Naive thymus-derived CD4-positive, alpha-beta T cell (primary cell): ENCODE measurements around the gene CC2D2A. TPM values are rescaled to one million over a fixed set of nuclear protein-coding genes. Genes with fewer than 3 reads are reported as not detected.
A peak's percentile ranks its signal among the peaks of the same experiment; 100 is the strongest.

ENCODE experiments used
- ATAC-seq: fragments of 150-1000 bp; cut with Tn5 transposase; 2 replicates; pipeline ENCODE4 v1.10.0; 2021; ENCODE audit warnings: mild to moderate bottlenecking, moderate library complexity
- CTCF ChIA-PET: fragments of 350-600 bp; sonication (Branson Sonifier 250); formaldehyde crosslinking; loops from one replicate; lab custom pipeline; 2021; ENCODE audit warnings: antibody characterized with exemption; lab: Charles Lee
- POLR2A ChIA-PET: fragments of 350-600 bp; sonication (Branson Sonifier 250); formaldehyde crosslinking; loops from one replicate; lab custom pipeline; 2021; ENCODE audit warnings: antibody characterized with exemption, inconsistent platforms; lab: Charles Lee
- DNase-seq, 9 donors: peaks; one replicate each; pipeline versions ENCODE4 v3.0.0 to v3.0.0-alpha.2; 2020 to 2022; ENCODE audit warnings: mixed read lengths in 1 of 9
- H3K27ac ChIP-seq: one replicate; pipeline ENCODE4 v1.7.0; 2013; ENCODE audit warnings: mild to moderate bottlenecking, low read depth, low read length, moderate library complexity
- H3K27me3 ChIP-seq, 2 donors: one replicate each; pipeline ENCODE4 v1.7.0; 2013; ENCODE audit warnings: low read length in 2 of 2, mild to moderate bottlenecking in 2 of 2, moderate library complexity in 2 of 2; ENCODE audit not compliant: control insufficient read depth in 2 of 2, insufficient read depth in 2 of 2
- H3K36me3 ChIP-seq, 3 experiments: 1 replicate in 2 of 3; 2 replicates in 1 of 3; pipeline ENCODE4 v1.7.0; 2013; ENCODE audit warnings: low read length in 3 of 3, mild to moderate bottlenecking in 3 of 3, moderate library complexity in 1 of 3; ENCODE audit not compliant: insufficient read depth in 3 of 3, control insufficient read depth in 2 of 3
- H3K4me1 ChIP-seq, 2 donors: one replicate each; pipeline ENCODE4 v1.7.0; 2013; ENCODE audit warnings: low read length in 2 of 2, mild to moderate bottlenecking in 2 of 2, moderate library complexity in 1 of 2; ENCODE audit not compliant: control insufficient read depth in 2 of 2, insufficient read depth in 2 of 2
- H3K4me3 ChIP-seq: 2 replicates; pipeline ENCODE4 v1.7.0; 2013; ENCODE audit warnings: mild to moderate bottlenecking, low read length
- H3K9me3 ChIP-seq, 3 experiments: 1 replicate in 2 of 3; 2 replicates in 1 of 3; pipeline ENCODE4 v1.7.0; 2013; ENCODE audit warnings: low read length in 3 of 3; ENCODE audit not compliant: control insufficient read depth in 2 of 3
- H3K27ac Mint-ChIP-seq, 9 donors: one replicate each; pipeline ENCODE4 v1.8.0; 2020 to 2022; ENCODE audit warnings: mixed read lengths in 9 of 9, mild to moderate bottlenecking in 8 of 9, moderate library complexity in 5 of 9, inconsistent platforms in 2 of 9
- H3K27me3 Mint-ChIP-seq, 5 donors: one replicate each; pipeline ENCODE4 v1.8.0; 2021 to 2022; ENCODE audit warnings: mixed read lengths in 5 of 5, mild to moderate bottlenecking in 1 of 5
- H3K36me3 Mint-ChIP-seq, 5 donors: one replicate each; pipeline ENCODE4 v1.8.0; 2020 to 2022; ENCODE audit warnings: mixed read lengths in 5 of 5, mild to moderate bottlenecking in 3 of 5, inconsistent platforms in 1 of 5
- H3K4me1 Mint-ChIP-seq, 7 donors: one replicate each; pipeline ENCODE4 v1.8.0; 2020 to 2022; ENCODE audit warnings: mixed read lengths in 7 of 7, mild to moderate bottlenecking in 3 of 7, inconsistent platforms in 1 of 7
- H3K4me3 Mint-ChIP-seq, 10 donors: one replicate each; pipeline ENCODE4 v1.8.0; 2020 to 2022; ENCODE audit warnings: mild to moderate bottlenecking in 10 of 10, mixed read lengths in 10 of 10, moderate library complexity in 6 of 10, inconsistent platforms in 2 of 10
- H3K9me3 Mint-ChIP-seq, 11 donors: one replicate each; pipeline ENCODE4 v1.8.0; 2020 to 2022; ENCODE audit warnings: mixed read lengths in 11 of 11, mild to moderate bottlenecking in 4 of 11, inconsistent platforms in 1 of 11, moderate library complexity in 1 of 11
- intact Hi-C, 2 donors: fragments of 100-400 bp; cut with micrococcal nuclease; formaldehyde crosslinking; loops; one replicate each; pipeline ENCODE4 v1.15.1; 2023
- polyA plus RNA-seq, 2 donors: library from polyadenylated mRNA; unstranded; fragments of 300-500 nt; fragmentation: Illumina TruSeq; gene quantifications; one replicate each; pipeline ENCODE4 v1.2.3, GENCODE V29; 2021
- total RNA-seq, 6 experiments: library from RNA in 5 of 6; stranded (reverse) in 5 of 6; gene quantifications; 1 replicate in 5 of 6; 2 replicates in 1 of 6; pipeline ENCODE4 v1.2.3 and lab custom pipeline; 2021 to 2026

CC2D2A gene
- total and polyA plus RNA-seq, 7 experiments from 2014 or later: 1.3 TPM; not detected in 6

- Mint-ChIP-seq H3K4me1 (peaks cover 6 to 23% (median 15%) of the 10 kb centered on the region in 7 donors), H3K36me3 (peaks cover 0 to 14% (median 3%) of the 10 kb centered on the region in 5 donors), H3K27me3 (peaks cover 0 to 3% (median 0%) of the 10 kb centered on the region in 5 donors), H3K27ac (peak overlapping the region in 6 of 9 donors; percentile 4 to 58 (median 40)), H3K9me3 (peaks cover 0 to 6% (median 3%) of the 10 kb centered on the region in 11 donors), H3K4me3 (peak overlapping the region in 2 of 10 donors; percentile 8 to 18)
- POLR2A ChIA-PET: no interaction called here
- H3K36me3 ChIP-seq: no peaks in the 10 kb centered on the region
- DNase-seq (no peak), ATAC-seq (no peak)
- H3K4me3 ChIP-seq: no peak overlapping the region
- intact Hi-C loops: no loop called here
- peaks cover 0 to 8% of the 10 kb centered on the region in 2 donors for H3K4me1 ChIP-seq
- no peak overlapping the region for H3K27ac ChIP-seq
- H3K9me3 ChIP-seq: no peaks in the 10 kb centered on the region
- CTCF ChIA-PET: no interaction called here
- no peaks in the 10 kb centered on the region for H3K27me3 ChIP-seq
Observed at GRCh38 chr4:15444276-15444675, 25.4 kb upstream of the CC2D2A start.

- H3K36me3 ChIP-seq: no peaks in the 10 kb centered on the region
- Mint-ChIP-seq H3K9me3 (peaks cover 0 to 6% (median 3%) of the 10 kb centered on the region in 11 donors), H3K4me3 (peak overlapping the region in 2 of 10 donors; percentile 8 to 18), H3K36me3 (peaks cover 0 to 14% (median 3%) of the 10 kb centered on the region in 5 donors), H3K4me1 (peaks cover 6 to 27% (median 18%) of the 10 kb centered on the region in 7 donors), H3K27ac (peak overlapping the region in 5 of 9 donors; percentile 4 to 58 (median 46)), H3K27me3 (peaks cover 0 to 3% (median 0%) of the 10 kb centered on the region in 5 donors)
- no peak overlapping the region for H3K27ac ChIP-seq
- H3K9me3 ChIP-seq: no peaks in the 10 kb centered on the region
- no peaks in the 10 kb centered on the region for H3K27me3 ChIP-seq
- ChIA-PET POLR2A (no interaction called here), CTCF (interaction anchor here (0.6 kb wide), 1 partner anchor 192 kb away, joined by 4 read pairs; no protein-coding TSS in a partner anchor)
- intact Hi-C loops: no loop called here
- H3K4me1 ChIP-seq: peaks cover 0 to 8% of the 10 kb centered on the region in 2 donors
- H3K4me3 ChIP-seq: no peak overlapping the region
- DNase-seq (peak in 1 of 9 donors; percentile 5), ATAC-seq (no peak)
Observed at GRCh38 chr4:15444879-15445547, 24.7 kb upstream of the CC2D2A start.

DNA sequence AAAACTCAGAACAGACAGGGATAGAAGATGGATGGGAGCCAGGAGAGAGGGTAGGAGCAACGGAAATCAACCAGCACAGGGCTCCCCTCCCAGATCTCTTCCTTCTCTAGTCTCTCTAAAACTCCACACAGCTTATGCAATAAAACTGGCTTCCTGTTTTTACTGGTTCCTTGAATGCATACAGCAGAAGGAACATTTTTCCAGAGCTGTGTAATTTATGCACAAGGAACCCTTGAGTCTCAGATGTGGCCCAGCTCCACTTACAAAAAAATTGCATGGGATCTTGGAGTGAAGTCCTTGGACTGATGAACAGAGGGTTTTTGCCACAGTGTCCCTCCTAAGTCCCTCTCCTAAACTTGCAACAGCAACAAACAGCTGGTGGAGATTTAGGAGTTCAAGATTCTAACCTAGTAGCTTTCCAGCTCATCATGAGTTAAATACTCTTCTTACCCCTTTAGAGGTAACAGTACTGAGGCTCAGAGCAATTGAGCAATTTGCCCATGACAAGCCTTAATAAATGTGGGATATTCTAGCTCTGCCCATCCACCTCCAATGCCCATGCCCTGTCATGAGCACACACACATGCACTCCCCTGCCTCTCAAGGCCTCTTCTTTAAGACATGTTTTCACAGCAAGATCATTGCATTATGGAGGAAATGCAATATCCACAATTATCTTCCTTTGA, 18.4 kb upstream of the CC2D2A start:
- Histone ChIP-seq H3K4me1 (no peaks in the 10 kb centered on the region), H3K4me3 (no peak overlapping the region), H3K27ac (no peak overlapping the region), H3K27me3 (no peaks in the 10 kb centered on the region), H3K36me3 (no peaks in the 10 kb centered on the region), H3K9me3 (no peaks in the 10 kb centered on the region)
- intact Hi-C loops: no loop called here
- ChIA-PET POLR2A (interaction anchor here (0.7 kb wide), 1 partner anchor 379 kb away, joined by 4 read pairs; no protein-coding TSS in a partner anchor), CTCF (no interaction called here)
- Mint-ChIP-seq H3K27ac (no peak overlapping the region), H3K27me3 (no peaks in the 10 kb centered on the region), H3K36me3 (peaks cover 0 to 3% (median 0%) of the 10 kb centered on the region in 5 donors), H3K4me3 (no peak overlapping the region), H3K9me3 (peaks cover 0 to 6% (median 2%) of the 10 kb centered on the region in 11 donors), H3K4me1 (peaks cover 0 to 16% (median 8%) of the 10 kb centered on the region in 7 donors)
- no peak for DNase-seq
- ATAC-seq: peak; percentile 53

- no peaks in the 10 kb centered on the region for H3K9me3 ChIP-seq
- DNase-seq: no peak
- peaks cover 0 to under 1% (median 0%) of the 10 kb centered on the region in 5 donors for H3K36me3 Mint-ChIP-seq
- H3K27me3 Mint-ChIP-seq: no peaks in the 10 kb centered on the region
- no peak overlapping the region for H3K4me3 ChIP-seq
- intact Hi-C loops: no loop called here
- H3K36me3 ChIP-seq: no peaks in the 10 kb centered on the region
- no peak overlapping the region for H3K4me3 Mint-ChIP-seq
- ChIA-PET POLR2A (no interaction called here), CTCF (no interaction called here)
- no peak overlapping the region for H3K27ac ChIP-seq
- peaks cover 0 to under 1% (median 0%) of the 10 kb centered on the region in 11 donors for H3K9me3 Mint-ChIP-seq
- H3K27ac Mint-ChIP-seq: no peak overlapping the region
- no peaks in the 10 kb centered on the region for H3K27me3 ChIP-seq
- ATAC-seq: no peak
- H3K4me1 Mint-ChIP-seq: peaks cover 0 to 22% (median 11%) of the 10 kb centered on the region in 7 donors
- no peaks in the 10 kb centered on the region for H3K4me1 ChIP-seq
Observed at GRCh38 chr4:15451866-15452765, 17.6 kb upstream of the CC2D2A start.

- Mint-ChIP-seq H3K27ac (no peak overlapping the region), H3K27me3 (peaks cover 0 to 9% (median 0%) of the 10 kb centered on the region in 5 donors), H3K9me3 (no peaks in the 10 kb centered on the region), H3K4me3 (no peak overlapping the region), H3K4me1 (peaks cover 0 to 22% (median 11%) of the 10 kb centered on the region in 7 donors), H3K36me3 (no peaks in the 10 kb centered on the region)
- no peak overlapping the region for H3K27ac ChIP-seq
- no peaks in the 10 kb centered on the region for H3K4me1 ChIP-seq
- no peaks in the 10 kb centered on the region for H3K27me3 ChIP-seq
- POLR2A ChIA-PET: no interaction called here
- no peak for ATAC-seq
- CTCF ChIA-PET: interaction anchor here (1.7 to 6.6 kb wide), 2 partner anchors 220 to 227 kb away, joined by 3 to 113 read pairs; no protein-coding TSS in a partner anchor
- no peaks in the 10 kb centered on the region for H3K36me3 ChIP-seq
- no peak overlapping the region for H3K4me3 ChIP-seq
- intact Hi-C loops: loop anchor here (5.0 kb wide), 3 partner anchors 43 to 1803 kb away; no protein-coding TSS in a partner anchor
- no peak for DNase-seq
- no peaks in the 10 kb centered on the region for H3K9me3 ChIP-seq
Observed at GRCh38 chr4:15455290-15455689, 14.4 kb upstream of the CC2D2A start.
